HG03196 (cell line): ENCODE data around the gene PLAC9.
"Not testable (repeated sequence)": the region's sequence is repeated elsewhere in the genome, so short reads cannot be mapped to it uniquely, and the experiment has no call there.

Source experiments
- ATAC-seq: cut with Tn5 transposase; IDR thresholded peaks from one replicate; pipeline ENCODE4 v1.9.1; 2021; ENCODE audit not compliant: unreplicated experiment

Gene PLAC9

GRCh38 chr10:80132299-80133139 is at the start of gene PLAC9:
PLAC9 (plus strand) TSS chr10:80132730; CDS start chr10:80132763, 33 bp downstream.
- ATAC-seq = no peak

GRCh38 chr10:80090121-80090520 is 42.4 kb upstream of the PLAC9 start:
- ATAC-seq = no peak

GRCh38 chr10:80094231-80094630 is 38.3 kb upstream of the PLAC9 start:
- no peak for ATAC-seq

- ATAC-seq = not testable (repeated sequence)
Observed at GRCh38 chr10:80098272-80098671, 34.3 kb upstream of the PLAC9 start.

- not testable (repeated sequence) for ATAC-seq
Observed at GRCh38 chr10:80099295-80099694, 33.2 kb upstream of the PLAC9 start.

- ATAC-seq = no peak
Observed at GRCh38 chr10:80100116-80100515, 32.4 kb upstream of the PLAC9 start.

- ATAC-seq = no peak
Observed at GRCh38 chr10:80100861-80101695, 31.5 kb upstream of the PLAC9 start.

GRCh38 chr10:80104066-80104926 is 28.2 kb upstream of the PLAC9 start:
- ATAC-seq = no peak

GRCh38 chr10:80108576-80109239 is 23.8 kb upstream of the PLAC9 start:
- ATAC-seq = no peak

- no peak for ATAC-seq
Observed at GRCh38 chr10:80110986-80111385, 21.5 kb upstream of the PLAC9 start.

- no peak for ATAC-seq
Observed at GRCh38 chr10:80118669-80119068, 13.9 kb upstream of the PLAC9 start.

GRCh38 chr10:80122110-80122710 is 10.3 kb upstream of the PLAC9 start:
- ATAC-seq = no peak

GRCh38 chr10:80122746-80123145 is 9.8 kb upstream of the PLAC9 start:
- no peak for ATAC-seq

- no peak for ATAC-seq
Observed at GRCh38 chr10:80126876-80127275, 5.7 kb upstream of the PLAC9 start.

- ATAC-seq = no peak
Observed at GRCh38 chr10:80131499-80131901, 1.0 kb upstream of the PLAC9 start.

GRCh38 chr10:80133206-80133605 is 676 bp downstream of the PLAC9 start:
- no peak for ATAC-seq

GRCh38 chr10:80133687-80134086 is 1.2 kb downstream of the PLAC9 start:
- not testable (repeated sequence) for ATAC-seq

GRCh38 chr10:80136134-80136571 is 3.6 kb downstream of the PLAC9 start:
- no peak for ATAC-seq

- no peak for ATAC-seq
Observed at GRCh38 chr10:80137031-80137862, 4.7 kb downstream of the PLAC9 start.
